NCI-H748 (cell line): ENCODE results near the gene OR1D5.
"Not testable (repeated sequence)": the region's sequence is repeated elsewhere in the genome, so short reads cannot be mapped to it uniquely, and the experiment has no call there.

ENCODE experiments used
- DNase-seq: peaks from one replicate; lab custom pipeline; 2025; ENCODE audit not compliant: unreplicated experiment; lab: John Stamatoyannopoulos, UW

OR1D5 gene

GRCh38 chr17:3063507-3063906 is at the start of gene OR1D5:
TSS of gene OR1D5 (minus strand) at chr17:3063607. CDS start at chr17:3063607, 0 bp downstream.
- DNase-seq, result not testable (repeated sequence)

- no peak for DNase-seq
Measured at GRCh38 chr17:3104322-3104721, 40.9 kb upstream of the OR1D5 start, which contains the start of gene OR1D2. TSS of gene OR1D2 (minus strand) at chr17:3104422. CDS start at chr17:3092996, 11,426 bp downstream.

GRCh38 chr17:3073850-3074249 is 10.4 kb upstream of the OR1D5 start:
- DNase-seq, result not testable (repeated sequence)

GRCh38 chr17:3065192-3065591 is 1.8 kb upstream of the OR1D5 start:
- not testable (repeated sequence) for DNase-seq

GRCh38 chr17:3062824-3063377 is 506 bp downstream of the OR1D5 start:
- not testable (repeated sequence) for DNase-seq

- DNase-seq, result not testable (repeated sequence)
Measured at GRCh38 chr17:3054868-3055267, 8.5 kb downstream of the OR1D5 start.

- no peak for DNase-seq
Measured at GRCh38 chr17:3049705-3050295, 13.6 kb downstream of the OR1D5 start.

GRCh38 chr17:3048727-3049471 is 14.5 kb downstream of the OR1D5 start:
- DNase-seq, result peak; percentile 100

- no peak for DNase-seq
Measured at GRCh38 chr17:3046753-3047152, 16.7 kb downstream of the OR1D5 start.

GRCh38 chr17:3043737-3044365 is 19.6 kb downstream of the OR1D5 start:
- peak; percentile 54 for DNase-seq

- no peak for DNase-seq
Measured at GRCh38 chr17:3040882-3041281, 22.5 kb downstream of the OR1D5 start.

- no peak for DNase-seq
Measured at GRCh38 chr17:3039736-3040135, 23.7 kb downstream of the OR1D5 start.

- DNase-seq, result no peak
Measured at GRCh38 chr17:3038941-3039340, 24.5 kb downstream of the OR1D5 start.

- no peak for DNase-seq
Measured at GRCh38 chr17:3037259-3037658, 26.1 kb downstream of the OR1D5 start.

- no peak for DNase-seq
Measured at GRCh38 chr17:3036800-3037199, 26.6 kb downstream of the OR1D5 start.

GRCh38 chr17:3035968-3036280 is 27.5 kb downstream of the OR1D5 start:
- no peak for DNase-seq

- no peak for DNase-seq
Measured at GRCh38 chr17:3035256-3035967, 28.0 kb downstream of the OR1D5 start.

GRCh38 chr17:3034578-3034920 is 28.9 kb downstream of the OR1D5 start:
- no peak for DNase-seq

GRCh38 chr17:3033741-3034577 is 29.4 kb downstream of the OR1D5 start:
- no peak for DNase-seq

GRCh38 chr17:3033248-3033640 is 30.2 kb downstream of the OR1D5 start:
- no peak for DNase-seq
